Bronchial epithelial cell (primary cell): ENCODE measurements around the gene GIGYF1. TPM values are rescaled to one million over a fixed set of nuclear protein-coding genes. Genes with fewer than 3 reads are reported as not detected.
"Not testable (repeated sequence)": the region's sequence is repeated elsewhere in the genome, so short reads cannot be mapped to it uniquely, and the experiment has no call there.

ENCODE experiments used
- DNase-seq: peaks from one replicate; pipeline ENCODE4 v3.0.0-alpha.2; 2010; ENCODE audit warnings: low read depth
- FAIRE-seq: peaks from 2 replicates; lab custom pipeline; 2011; peaks lifted over from hg19 to GRCh38; lab: Jason Lieb, UNC
- H3K27me3 ChIP-seq: 2 replicates; pipeline ENCODE4 v1.5.1; 2011; ENCODE audit warnings: low read length; ENCODE audit not compliant: control insufficient read depth, insufficient read depth
- H3K36me3 ChIP-seq: 2 replicates; pipeline ENCODE4 v1.5.1; 2011; ENCODE audit warnings: low read length; ENCODE audit not compliant: control insufficient read depth, insufficient read depth
- H3K4me3 ChIP-seq: 2 replicates; pipeline ENCODE4 v1.5.1; 2011; ENCODE audit warnings: mild to moderate bottlenecking, low read depth, low read length, control low read depth
- total RNA-seq: library from RNA; depleted of rRNA; stranded (reverse); fragments of >200 nt; gene quantifications from 2 replicates; pipeline ENCODE4 v1.2.1, GENCODE V29; 2014
- TF ChIP-seq, protein P1 (sequence below): IDR thresholded peaks from 2 replicates; pipeline ENCODE4 v1.5.1; 2011; ENCODE audit warnings: mild to moderate bottlenecking, moderate library complexity, low read length, control low read depth, inconsistent platforms; ENCODE audit not compliant: insufficient read depth, severe bottlenecking

GIGYF1 gene
- total RNA-seq, 1 donor from 2014 or later: 14.2 TPM

DNA sequence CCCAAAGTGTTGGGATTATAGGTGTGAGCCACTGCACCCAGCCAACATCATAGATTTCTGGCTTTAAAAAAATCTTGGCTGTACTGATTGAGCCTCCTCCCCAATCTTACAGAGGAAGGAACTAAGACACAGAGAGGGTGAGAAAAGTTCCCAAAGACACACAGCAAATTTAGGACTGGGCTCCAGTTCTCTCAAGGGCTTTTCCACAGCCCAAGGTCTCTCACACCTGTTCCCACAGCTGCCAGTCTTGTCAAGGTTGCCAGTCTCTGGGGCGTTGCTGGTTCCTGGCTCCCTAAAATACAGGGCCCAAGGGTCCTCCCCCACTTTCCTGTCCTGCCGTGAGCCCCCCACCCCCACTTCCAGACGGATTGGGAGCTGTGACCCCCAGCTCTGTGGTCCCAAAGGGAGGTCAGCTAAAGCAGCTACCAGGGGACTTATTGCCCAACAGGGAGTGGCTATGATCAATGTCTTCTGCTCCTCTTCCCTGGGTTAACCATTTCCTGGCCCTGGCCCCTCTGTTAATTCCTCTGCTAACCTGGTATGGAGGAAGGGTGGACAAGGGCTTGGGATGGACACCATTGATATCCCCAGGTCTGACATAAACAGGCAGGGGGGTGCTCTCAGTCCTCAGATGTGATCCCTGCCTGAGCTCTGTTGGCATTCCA lies 36.2 kb upstream of the GIGYF1 start:
- Histone ChIP-seq H3K27me3 (no peaks in the 10 kb centered on the region), H3K36me3 (no peaks in the 10 kb centered on the region), H3K4me3 (no peak overlapping the region)
- FAIRE-seq (no peak), DNase-seq (no peak)
- TF ChIP-seq, protein P1, sequence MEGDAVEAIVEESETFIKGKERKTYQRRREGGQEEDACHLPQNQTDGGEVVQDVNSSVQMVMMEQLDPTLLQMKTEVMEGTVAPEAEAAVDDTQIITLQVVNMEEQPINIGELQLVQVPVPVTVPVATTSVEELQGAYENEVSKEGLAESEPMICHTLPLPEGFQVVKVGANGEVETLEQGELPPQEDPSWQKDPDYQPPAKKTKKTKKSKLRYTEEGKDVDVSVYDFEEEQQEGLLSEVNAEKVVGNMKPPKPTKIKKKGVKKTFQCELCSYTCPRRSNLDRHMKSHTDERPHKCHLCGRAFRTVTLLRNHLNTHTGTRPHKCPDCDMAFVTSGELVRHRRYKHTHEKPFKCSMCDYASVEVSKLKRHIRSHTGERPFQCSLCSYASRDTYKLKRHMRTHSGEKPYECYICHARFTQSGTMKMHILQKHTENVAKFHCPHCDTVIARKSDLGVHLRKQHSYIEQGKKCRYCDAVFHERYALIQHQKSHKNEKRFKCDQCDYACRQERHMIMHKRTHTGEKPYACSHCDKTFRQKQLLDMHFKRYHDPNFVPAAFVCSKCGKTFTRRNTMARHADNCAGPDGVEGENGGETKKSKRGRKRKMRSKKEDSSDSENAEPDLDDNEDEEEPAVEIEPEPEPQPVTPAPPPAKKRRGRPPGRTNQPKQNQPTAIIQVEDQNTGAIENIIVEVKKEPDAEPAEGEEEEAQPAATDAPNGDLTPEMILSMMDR: no peak

DNA sequence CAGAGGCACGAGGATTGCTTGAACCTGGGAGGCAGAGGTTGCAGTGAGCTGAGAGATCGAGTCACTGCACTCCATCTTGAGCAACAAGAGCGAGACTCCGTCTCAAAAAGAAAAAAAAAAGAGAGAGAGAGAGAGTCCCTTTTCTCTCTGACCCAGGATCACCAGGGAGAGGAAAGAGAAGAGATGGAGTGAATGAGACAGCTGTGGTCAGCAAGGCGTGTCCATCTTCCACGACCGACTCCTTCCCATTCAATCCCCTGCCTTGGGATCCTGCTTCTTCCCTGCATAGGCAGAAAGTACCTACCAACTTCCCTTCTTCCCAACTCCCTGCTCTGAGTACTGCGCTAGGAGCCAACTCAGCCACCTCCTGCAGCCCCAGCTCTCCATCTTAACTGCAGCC lies 34.1 kb upstream of the GIGYF1 start:
- Histone ChIP-seq H3K36me3 (no peaks in the 10 kb centered on the region), H3K27me3 (peaks cover 3% of the 10 kb centered on the region), H3K4me3 (no peak overlapping the region)
- DNase-seq (no peak), FAIRE-seq (no peak)
- TF ChIP-seq, protein P1: no peak

GRCh38 chr7:100726996-100727761 lies 33.1 kb upstream of the GIGYF1 start:
- H3K27me3 ChIP-seq: peaks cover 10% of the 10 kb centered on the region
- H3K4me3 ChIP-seq: no peak overlapping the region
- no peaks in the 10 kb centered on the region for H3K36me3 ChIP-seq
- DNase-seq (peak; percentile 22), FAIRE-seq (no peak)
- TF ChIP-seq, protein P1: no peak

DNA sequence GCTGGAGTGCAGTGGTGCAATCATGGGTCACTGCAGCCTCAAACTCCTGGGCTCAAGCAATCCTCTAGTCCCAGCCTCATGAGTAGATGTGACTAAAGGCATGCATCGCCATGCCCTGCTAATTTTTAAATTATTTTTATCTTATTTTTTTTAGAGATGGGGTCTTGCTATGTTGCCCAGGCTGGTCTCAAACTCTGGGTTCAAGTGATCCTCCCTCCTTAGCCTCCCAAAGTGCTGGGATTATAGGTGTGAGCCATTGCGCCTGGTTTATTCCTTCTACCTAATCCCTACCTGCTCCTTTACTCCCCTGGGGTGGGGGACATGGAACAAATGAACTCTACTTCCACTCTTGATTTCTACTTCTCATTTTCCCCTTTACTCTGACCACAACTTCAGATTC lies 30.3 kb upstream of the GIGYF1 start:
- FAIRE-seq: not testable (repeated sequence)

DNA sequence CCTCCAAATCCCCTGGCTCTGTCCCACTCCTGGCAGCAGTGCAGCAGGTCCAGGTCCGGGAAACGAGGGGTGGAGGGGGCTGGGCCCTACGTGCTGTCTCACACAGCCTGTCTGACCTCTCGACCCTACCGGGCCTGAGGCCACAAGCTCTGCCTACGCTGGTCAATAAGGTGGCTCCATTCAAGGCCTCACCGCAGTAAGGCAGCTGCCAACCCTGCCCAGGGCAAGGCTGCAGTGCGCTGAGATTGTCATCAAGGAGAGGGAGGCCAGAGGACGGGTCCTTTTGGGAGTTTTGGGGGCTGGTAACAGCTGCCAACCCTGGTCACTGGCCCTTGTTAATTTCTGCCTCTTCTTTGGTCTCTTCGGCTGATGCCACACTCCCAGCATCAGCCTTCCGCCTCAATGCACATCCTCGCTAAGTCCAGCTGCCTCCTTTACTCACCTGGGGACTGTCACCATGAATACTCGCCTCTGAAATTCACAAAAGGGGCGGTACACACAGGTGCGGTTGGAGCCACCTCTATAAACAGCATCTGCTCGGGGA lies 29.8 kb upstream of the GIGYF1 start:
- FAIRE-seq (no peak), DNase-seq (no peak)
- Histone ChIP-seq H3K4me3 (no peak overlapping the region), H3K36me3 (no peaks in the 10 kb centered on the region), H3K27me3 (peaks cover 33% of the 10 kb centered on the region)
- TF ChIP-seq, protein P1: no peak

More for the DNA sequence above, 30.3 kb upstream of the GIGYF1 start:
- H3K4me3 ChIP-seq, H3K36me3 ChIP-seq, DNase-seq: not testable (repeated sequence)
- peaks cover 33% of the 10 kb centered on the region for H3K27me3 ChIP-seq
